H9 (cell line): ENCODE data around the gene C4orf51. TPM values are rescaled to one million over a fixed set of nuclear protein-coding genes. Genes with fewer than 3 reads are reported as not detected.

Experiments used
- DNase-seq: peaks from one replicate; pipeline ENCODE4 v3.0.0-alpha.2; 2017
- H2AFZ ChIP-seq: one replicate; pipeline ENCODE4 v1.6.1; 2013; ENCODE audit warnings: mild to moderate bottlenecking, low read length, control low read depth, moderate library complexity
- H2AK5ac ChIP-seq: 2 replicates; pipeline ENCODE4 v1.6.1; 2013; ENCODE audit warnings: low read length, control low read depth, mixed read lengths; ENCODE audit not compliant: insufficient read length
- H2BK120ac ChIP-seq: one replicate; pipeline ENCODE4 v1.6.1; 2013; ENCODE audit warnings: low read depth, mild to moderate bottlenecking, low read length, control low read depth, inconsistent platforms; ENCODE audit not compliant: poor library complexity, severe bottlenecking
- H2BK12ac ChIP-seq: 2 replicates; pipeline ENCODE4 v1.6.1; 2013; ENCODE audit warnings: low read length, control low read depth, mixed read lengths, low read depth; ENCODE audit not compliant: insufficient read length
- H2BK15ac ChIP-seq: 2 replicates; pipeline ENCODE4 v1.6.1; 2013; ENCODE audit warnings: low read depth, low read length, control low read depth
- H2BK20ac ChIP-seq: one replicate; pipeline ENCODE4 v1.6.1; 2013; ENCODE audit warnings: low read depth, mild to moderate bottlenecking, low read length, control low read depth, inconsistent platforms; ENCODE audit not compliant: poor library complexity, severe bottlenecking
- H2BK5ac ChIP-seq: 2 replicates; pipeline ENCODE4 v1.6.1; 2013; ENCODE audit warnings: low read length, control low read depth, mixed read lengths; ENCODE audit not compliant: insufficient read length
- H3K14ac ChIP-seq: 2 replicates; pipeline ENCODE4 v1.6.1; 2013; ENCODE audit warnings: low read length, control low read depth; ENCODE audit not compliant: insufficient read depth
- H3K18ac ChIP-seq: 2 replicates; pipeline ENCODE4 v1.6.1; 2013; ENCODE audit warnings: low read depth, mild to moderate bottlenecking, mixed read lengths, low read length, control low read depth; ENCODE audit not compliant: insufficient read length
- H3K23ac ChIP-seq: 2 replicates; pipeline ENCODE4 v1.6.1; 2013; ENCODE audit warnings: low read length, control low read depth, mixed read lengths, low read depth; ENCODE audit not compliant: insufficient read length
- H3K23me2 ChIP-seq: 2 replicates; pipeline ENCODE4 v1.6.1; 2013; ENCODE audit warnings: low read depth, mild to moderate bottlenecking, mixed read lengths, low read length, control low read depth; ENCODE audit not compliant: insufficient read length, poor library complexity, severe bottlenecking
- H3K27ac ChIP-seq: 2 replicates; pipeline ENCODE4 v1.5.1; 2013; ENCODE audit warnings: low read length, control low read depth, mixed read lengths, low read depth; ENCODE audit not compliant: insufficient read length
- H3K27me3 ChIP-seq: 2 replicates; pipeline ENCODE4 v1.6.1; 2013; ENCODE audit warnings: low read length, control low read depth, inconsistent platforms; ENCODE audit not compliant: insufficient read depth
- H3K4ac ChIP-seq: 2 replicates; pipeline ENCODE4 v1.6.1; 2013; ENCODE audit warnings: low read depth, mild to moderate bottlenecking, control low read depth, inconsistent platforms, low read length, moderate library complexity
- H3K4me1 ChIP-seq: 2 replicates; pipeline ENCODE4 v1.6.1; 2013; ENCODE audit warnings: low read length, control low read depth, inconsistent platforms; ENCODE audit not compliant: insufficient read depth
- H3K4me2 ChIP-seq: 2 replicates; pipeline ENCODE4 v1.6.1; 2013; ENCODE audit warnings: low read length, control low read depth, mixed read lengths; ENCODE audit not compliant: insufficient read length, insufficient read depth
- H3K56ac ChIP-seq: 2 replicates; pipeline ENCODE4 v1.6.1; 2013; ENCODE audit warnings: low read depth, mild to moderate bottlenecking, mixed read lengths, low read length, control low read depth; ENCODE audit not compliant: insufficient read length
- H3K79me1 ChIP-seq: 2 replicates; pipeline ENCODE4 v1.6.1; 2013; ENCODE audit warnings: low read depth, mild to moderate bottlenecking, moderate library complexity, low read length, control low read depth, inconsistent platforms; ENCODE audit not compliant: insufficient read depth, poor library complexity, severe bottlenecking
- H3K79me2 ChIP-seq: 2 replicates; pipeline ENCODE4 v1.6.1; 2013; ENCODE audit warnings: low read length, control low read depth, inconsistent platforms; ENCODE audit not compliant: insufficient read depth
- H3K9ac ChIP-seq: 2 replicates; pipeline ENCODE4 v1.6.1; 2013; ENCODE audit warnings: low read length, control low read depth, mixed read lengths; ENCODE audit not compliant: insufficient read length; ENCODE audit errors: extremely low read depth
- H3K9me3 ChIP-seq: one replicate; pipeline ENCODE4 v1.6.1; 2013; ENCODE audit warnings: low read depth, low read length, inconsistent platforms; ENCODE audit not compliant: control insufficient read depth
- H3T11ph ChIP-seq: one replicate; pipeline ENCODE4 v1.6.1; 2013; ENCODE audit warnings: mild to moderate bottlenecking, low read length, control low read depth, inconsistent platforms
- H4K20me1 ChIP-seq: one replicate; pipeline ENCODE4 v1.6.1; 2013; ENCODE audit not compliant: control insufficient read depth, insufficient read length, insufficient read depth
- H4K5ac ChIP-seq: 2 replicates; pipeline ENCODE4 v1.6.1; 2013; ENCODE audit warnings: low read depth, mild to moderate bottlenecking, mixed read lengths, low read length, control low read depth; ENCODE audit not compliant: insufficient read length
- H4K8ac ChIP-seq: replicated peaks from 2 replicates; pipeline ENCODE4 v1.6.1; 2013; ENCODE audit warnings: low read length, control low read depth, mixed read lengths, low read depth; ENCODE audit not compliant: insufficient read length
- H4K91ac ChIP-seq: 2 replicates; pipeline ENCODE4 v1.6.1; 2013; ENCODE audit warnings: low read depth, mild to moderate bottlenecking, moderate library complexity, mixed read lengths, low read length, control low read depth; ENCODE audit not compliant: insufficient read length
- H3K27ac Mint-ChIP-seq, 3 experiments: 2 replicates in 2 of 3; 3 replicates in 1 of 3; pipeline ENCODE4 v1.8.0; 2020 to 2021; ENCODE audit warnings: mixed read lengths in 3 of 3, mild to moderate bottlenecking in 1 of 3, moderate library complexity in 1 of 3
- H3K27me3 Mint-ChIP-seq: 2 replicates; pipeline ENCODE4 v1.8.0; 2021; ENCODE audit warnings: low read depth, mild to moderate bottlenecking, moderate library complexity, mixed read lengths
- H3K36me3 Mint-ChIP-seq, 3 experiments: 2 replicates in 2 of 3; 3 replicates in 1 of 3; pipeline ENCODE4 v1.8.0; 2020 to 2021; ENCODE audit warnings: low read depth in 3 of 3, mixed read lengths in 3 of 3; ENCODE audit not compliant: insufficient read depth in 1 of 3
- H3K4me1 Mint-ChIP-seq, 2 experiments: 2 replicates each; pipeline ENCODE4 v1.8.0; 2020; ENCODE audit warnings: mixed read lengths in 2 of 2
- H3K4me3 Mint-ChIP-seq, 2 experiments: 2 replicates in 1 of 2; 3 replicates in 1 of 2; pipeline ENCODE4 v1.8.0; 2020 to 2021; ENCODE audit warnings: mild to moderate bottlenecking in 2 of 2, mixed read lengths in 2 of 2, moderate library complexity in 1 of 2
- H3K9me3 Mint-ChIP-seq, 2 experiments: 2 replicates in 1 of 2; 3 replicates in 1 of 2; pipeline ENCODE4 v1.8.0; 2020; ENCODE audit warnings: mild to moderate bottlenecking in 2 of 2, mixed read lengths in 2 of 2, moderate library complexity in 1 of 2
- CTCF ChIP-seq: fragments of 200-600 bp; sonication (generic); conservative IDR thresholded peaks from 3 replicates; pipeline ENCODE4 v1.8.0; 2021; ENCODE audit warnings: antibody characterized with exemption, mild to moderate bottlenecking
- WGBS: extraction: QIAGEN DNeasy Blood & Tissue Kit; methylation state at CpG from one replicate; pipeline ENCODE4 v1.1.7; 2013; ENCODE audit warnings: missing lambda C conversion rate, low lambda C conversion rate, mixed read lengths; ENCODE audit not compliant: insufficient read length; ENCODE audit errors: extremely low coverage; 5-methylcytosine and 5-hydroxymethylcytosine counted together
- total RNA-seq: library from RNA; stranded (reverse); gene quantifications from 2 replicates; pipeline ENCODE4 v1.2.1, GENCODE V29; 2021

The C4orf51 gene
- total RNA-seq, 1 experiment from 2014 or later: 6.0 TPM

DNA sequence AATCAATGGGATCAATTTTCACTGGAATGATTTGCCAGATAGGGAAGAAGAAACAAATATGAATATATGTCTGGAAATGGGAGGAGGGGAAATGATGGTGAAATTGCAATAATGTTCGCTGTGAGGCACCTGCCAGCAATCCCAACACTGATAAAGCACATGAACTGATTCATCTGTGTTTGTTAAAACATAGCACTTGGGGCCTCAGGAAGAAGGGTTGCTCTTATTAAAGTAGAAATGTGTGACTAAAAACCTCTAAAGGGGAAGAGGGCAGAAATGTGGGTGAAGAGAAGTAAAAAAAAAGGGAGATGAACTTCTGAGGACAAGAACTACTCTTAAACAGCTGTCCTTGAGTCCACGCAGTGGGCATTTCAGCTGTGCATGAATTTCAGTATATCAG lies 101.4 kb downstream of the C4orf51 start:
- WGBS: no CpG with 5 or more reads among the region's 2 CpGs
- Mint-ChIP-seq H3K4me3 (no peak overlapping the region), H3K27me3 (no peaks in the 10 kb centered on the region), H3K4me1 (peaks cover 10 to 20% of the 10 kb centered on the region in 2 experiments), H3K27ac (peak overlapping the region in 1 of 3 experiments; percentile 52; a peak in 2 of 7 replicates), H3K9me3 (no peaks in the 10 kb centered on the region), H3K36me3 (peaks cover 32 to 65% (median 44%) of the 10 kb centered on the region in 3 experiments)
- Histone ChIP-seq H3K14ac (no peak overlapping the region), H3K79me1 (no peaks in the 10 kb centered on the region), H3K79me2 (no peaks in the 10 kb centered on the region), H3K9me3 (no peaks in the 10 kb centered on the region), H3K23ac (no peak overlapping the region), H3K27me3 (no peaks in the 10 kb centered on the region), H2BK120ac (no peak overlapping the region), H2BK12ac (no peak overlapping the region), H2AK5ac (no peak overlapping the region), H2BK20ac (no peak overlapping the region), H4K5ac (no peak overlapping the region), H4K91ac (no peak overlapping the region), H2BK15ac (no peak overlapping the region), H4K8ac (no peak overlapping the region), H4K20me1 (no peaks in the 10 kb centered on the region), H2AFZ (no peak overlapping the region), H3K9ac (no peak overlapping the region), H3K4me1 (no peaks in the 10 kb centered on the region; the same call in 1 of the 2 replicates), H3K18ac (no peak overlapping the region), H3K23me2 (no peaks in the 10 kb centered on the region), H3T11ph (no peak overlapping the region), H2BK5ac (no peak overlapping the region), H3K4ac (no peak overlapping the region), H3K56ac (no peak overlapping the region), H3K27ac (no peak overlapping the region), H3K4me2 (no peak overlapping the region)
- no peak for DNase-seq
- TF ChIP-seq CTCF: no peak

Other genes with a start within 250 kb of the C4orf51 start
- gene SMAD1, start 198.3 kb upstream of the C4orf51 start, total RNA-seq: 21.1 and 24.8 TPM in 2 replicates
- 2.1 and 3.0 TPM in 2 replicates for gene MMAA, start 60.8 kb upstream of the C4orf51 start, total RNA-seq